Kidney (tissue), 14 donors: ENCODE data around the gene LMAN2. TPM values are rescaled to one million over a fixed set of nuclear protein-coding genes. Genes with fewer than 3 reads are reported as not detected.
"Not testable (repeated sequence)": the region's sequence is repeated elsewhere in the genome, so short reads cannot be mapped to it uniquely, and the experiment has no call there.

Experiments used
- DNase-seq, 5 donors: peaks; one replicate each; pipeline ENCODE4 v3.0.0-alpha.2; 2013 to 2020
- FAIRE-seq: peaks from 2 replicates; lab custom pipeline; 2012; peaks lifted over from hg19 to GRCh38; lab: Jason Lieb, UNC
- H3K27ac ChIP-seq, 2 donors: one replicate each; pipeline ENCODE4 v1.7.0; 2013; ENCODE audit warnings: low read depth in 2 of 2, low read length in 2 of 2, inconsistent platforms in 1 of 2
- H3K27me3 ChIP-seq: one replicate; pipeline ENCODE4 v1.7.1; 2013; ENCODE audit warnings: low read length, inconsistent platforms; ENCODE audit not compliant: control insufficient read depth, insufficient read depth
- H3K36me3 ChIP-seq, 3 donors: one replicate each; pipeline versions ENCODE4 v1.7.0 to v1.7.1; 2013; ENCODE audit warnings: low read length in 3 of 3, control low read depth in 1 of 3, inconsistent platforms in 1 of 3; ENCODE audit not compliant: insufficient read depth in 3 of 3, control insufficient read depth in 2 of 3
- H3K4me1 ChIP-seq, 3 donors: one replicate each; pipeline versions ENCODE4 v1.7.0 to v1.7.1; 2013; ENCODE audit warnings: low read length in 3 of 3, inconsistent platforms in 1 of 3, low read depth in 1 of 3; ENCODE audit not compliant: control insufficient read depth in 2 of 3, insufficient read depth in 2 of 3
- H3K4me3 ChIP-seq, 3 donors: one replicate each; pipeline versions ENCODE4 v1.7.0 to v1.8.1; 2013; ENCODE audit warnings: low read length in 3 of 3, control low read depth in 1 of 3, inconsistent platforms in 1 of 3
- H3K9ac ChIP-seq, 3 donors: one replicate each; pipeline versions ENCODE4 v1.7.0 to v1.7.1; 2013; ENCODE audit warnings: low read length in 3 of 3, control low read depth in 1 of 3, inconsistent platforms in 1 of 3
- H3K9me3 ChIP-seq, 3 donors: one replicate each; pipeline versions ENCODE4 v1.7.0 to v1.7.1; 2013; ENCODE audit warnings: low read length in 3 of 3, control low read depth in 1 of 3, inconsistent platforms in 1 of 3; ENCODE audit not compliant: control insufficient read depth in 2 of 3, insufficient read depth in 1 of 3
- CTCF ChIP-seq: IDR thresholded peaks from 3 replicates; pipeline ENCODE4 v1.5.1; 2012; ENCODE audit warnings: mild to moderate bottlenecking, moderate library complexity, borderline replicate concordance; ENCODE audit not compliant: insufficient read depth; ENCODE audit errors: extremely low read depth
- intact Hi-C: fragments of 100-400 bp; cut with DNase I; formaldehyde crosslinking; loops from one replicate; pipeline ENCODE4 v1.11.1; 2022
- polyA plus RNA-seq: library from polyadenylated mRNA; stranded (reverse); fragments of 350-450 nt; fragmentation: Illumina TruSeq; extraction: RNeasy Lipid Tissue Mini Kit (QIAGEN cat#74804); gene quantifications from one replicate; pipeline ENCODE4 v1.2.3, GENCODE V29; 2014; ENCODE audit warnings: low read depth, low replicate concordance; ENCODE audit not compliant: insufficient read depth
- total RNA-seq: library from RNA; stranded (reverse); fragmentation: NEBNext Ultra II Directional; extraction: Animal tissue kit (Norgen Biotek cat#: 25700); gene quantifications from one replicate; pipeline ENCODE4 v1.2.1, GENCODE V29; 2021
- donor health status: control.
- donor health status: control.
- donor health status: control.
- donor health status: control.
- donor health status: control.
- donor health status: DM: yes; HTN: yes; CAD: no.
- donor health status: Normal renal cell carcinoma (clear cell type).

LMAN2 gene
- total and polyA plus RNA-seq, 2 donors from 2014 or later = 137 to 190 TPM

DNA sequence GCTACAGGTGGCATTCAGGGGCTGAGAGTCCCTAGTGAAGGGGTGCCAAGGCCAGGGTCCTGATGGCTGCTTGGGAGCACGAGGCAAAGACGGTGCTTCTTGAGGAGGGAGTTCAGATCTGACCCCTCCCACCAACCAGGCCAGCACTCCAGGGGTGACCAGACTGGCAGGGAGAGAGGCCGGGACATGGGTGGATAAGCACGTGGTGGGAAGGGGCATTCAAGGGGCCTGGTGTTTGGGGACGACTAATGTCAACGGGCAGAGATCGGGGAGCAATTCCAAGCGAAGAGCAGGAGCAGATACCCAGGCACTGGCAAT, 10.8 kb upstream of the LMAN2 start:
- Histone ChIP-seq H3K36me3 (no peaks in the 10 kb centered on the region), H3K9ac (peak overlapping the region in 1 of 3 donors; percentile 34), H3K9me3 (no peaks in the 10 kb centered on the region), H3K4me3 (peak overlapping the region in 1 of 3 donors; percentile 59), H3K27me3 (no peaks in the 10 kb centered on the region), H3K27ac (peak overlapping the region; percentile 67 to 81), H3K4me1 (peaks cover 3 to 26% (median 18%) of the 10 kb centered on the region in 3 donors)
- DNase-seq = peak in 1 of 5 donors; percentile 26
- intact Hi-C loops = no loop called here
- TF ChIP-seq CTCF = no peak
- FAIRE-seq = no peak

GRCh38 chr5:177361418-177362291, 10.2 kb upstream of the LMAN2 start:
- peak in 1 of 5 donors; percentile 43 for DNase-seq
- no peaks in the 10 kb centered on the region for H3K9me3 ChIP-seq
- peak overlapping the region; percentile 67 to 81 for H3K27ac ChIP-seq
- no peak for TF ChIP-seq CTCF
- FAIRE-seq = no peak
- no peaks in the 10 kb centered on the region for H3K36me3 ChIP-seq
- intact Hi-C loops = no loop called here
- peaks cover 3 to 27% (median 17%) of the 10 kb centered on the region in 3 donors for H3K4me1 ChIP-seq
- H3K27me3 ChIP-seq = no peaks in the 10 kb centered on the region
- peak overlapping the region in 1 of 3 donors; percentile 34 for H3K9ac ChIP-seq
- H3K4me3 ChIP-seq = no peak overlapping the region

DNA sequence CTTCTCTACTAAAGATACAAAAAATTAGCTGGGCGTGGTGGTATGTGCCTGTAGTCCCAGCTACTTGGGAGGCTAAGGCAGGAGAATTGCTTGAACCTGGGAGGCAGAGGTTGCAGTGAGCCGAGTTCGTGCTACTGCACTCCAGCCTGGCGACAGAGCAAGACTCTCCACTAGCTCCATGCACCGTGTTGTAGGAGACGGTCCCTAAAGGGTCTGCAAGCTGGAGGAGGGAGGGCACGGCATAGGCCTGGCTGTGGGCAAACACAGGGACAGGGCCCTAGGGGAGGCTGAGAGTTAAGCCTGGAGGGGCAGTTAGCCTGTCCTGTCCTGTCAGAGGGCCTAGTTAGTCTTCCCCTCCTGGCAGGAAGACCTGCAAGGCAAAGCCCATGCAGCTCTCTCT, 9.3 kb upstream of the LMAN2 start:
- H3K36me3 ChIP-seq, intact Hi-C loops, DNase-seq, H3K4me3 ChIP-seq, FAIRE-seq, H3K9me3 ChIP-seq, H3K9ac ChIP-seq, H3K27me3 ChIP-seq, H3K27ac ChIP-seq: not testable (repeated sequence)
- peaks cover 0 to 22% (median 9%) of the 10 kb centered on the region in 3 donors for H3K4me1 ChIP-seq

- intact Hi-C loops = no loop called here
- H3K36me3 ChIP-seq = no peaks in the 10 kb centered on the region
- H3K27me3 ChIP-seq = no peaks in the 10 kb centered on the region
- no peak overlapping the region for H3K27ac ChIP-seq
- H3K9me3 ChIP-seq = no peaks in the 10 kb centered on the region
- FAIRE-seq (no peak), DNase-seq (no peak)
- H3K4me1 ChIP-seq = peaks cover 0 to 20% (median 9%) of the 10 kb centered on the region in 3 donors
- H3K9ac ChIP-seq = no peak overlapping the region
- TF ChIP-seq CTCF = no peak
- no peak overlapping the region for H3K4me3 ChIP-seq
Observed at GRCh38 chr5:177359860-177360259, 8.4 kb upstream of the LMAN2 start.
